Measurements from ENCODE around the gene DRG2.

Gene DRG2

DNA sequence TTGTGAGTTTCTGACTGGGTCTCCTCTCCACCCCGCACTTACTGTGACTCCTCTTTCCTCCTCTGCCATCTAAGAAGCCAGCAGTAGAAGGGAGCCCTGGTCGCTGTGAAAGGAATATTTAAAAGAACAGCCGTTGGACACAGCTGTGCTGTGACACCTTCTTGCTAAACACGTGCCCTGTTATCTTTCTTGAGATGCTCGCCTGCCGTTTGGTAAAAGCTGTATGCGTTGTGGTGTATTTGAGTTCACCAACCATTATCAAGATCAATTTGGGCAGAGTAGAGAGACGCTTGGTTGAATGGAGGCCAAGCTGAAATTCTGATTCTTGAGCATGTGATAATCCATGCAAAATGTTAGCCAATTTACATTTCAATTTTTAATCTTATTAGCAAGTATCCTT is 44.8 kb upstream of the DRG2 start:
- Histone ChIP-seq H3K4me3 (ENCODE audit: low read length, poor library complexity, severe bottlenecking) (peak overlapping the region; percentile 97), H4K20me1 (ENCODE audit: insufficient read depth, low read length, poor library complexity, severe bottlenecking) (peaks cover 28% of the 10 kb centered on the region), H3K4me1 (ENCODE audit: insufficient read depth, low read length, poor library complexity, severe bottlenecking) (peaks cover 38% of the 10 kb centered on the region), H3K9me2 (replicated peaks; ENCODE audit: low read depth, low read length) (no peaks in the 10 kb centered on the region), H3F3A (ENCODE audit: low read depth) (no peaks in the 10 kb centered on the region), H3K4me2 (ENCODE audit: low read depth, low read length, poor library complexity, severe bottlenecking) (peak overlapping the region; percentile 99), H3K79me2 (ENCODE audit: insufficient read depth, low read length) (peaks cover 42% of the 10 kb centered on the region), H3K27me3 (ENCODE audit: insufficient read depth, low read length, poor library complexity, severe bottlenecking) (no peaks in the 10 kb centered on the region), H3K36me3 (ENCODE audit: insufficient read depth, low read length) (no peaks in the 10 kb centered on the region; the same call in 1 of the 2 replicates), H3K9me3 (ENCODE audit: insufficient read depth, low read depth, low read length) (no peaks in the 10 kb centered on the region), H3K9ac (ENCODE audit: low read depth, low read length, poor library complexity, severe bottlenecking) (peak overlapping the region; percentile 1), H2AFZ (ENCODE audit: low read length) (no peak overlapping the region)
- TF ChIP-seq EZH2phosphoT487 (IDR thresholded peaks at IDR 0.05; ENCODE audit: borderline replicate concordance) (no peak), CTCF (conservative IDR thresholded peaks at IDR 0.05; ENCODE audit: low read length) (no peak)

GRCh38 chr17:18043491-18043890 is 44.3 kb upstream of the DRG2 start:
- no peaks in the 10 kb centered on the region for H3K9me2 ChIP-seq (replicated peaks; ENCODE audit: low read depth, low read length)
- H3K4me1 ChIP-seq (ENCODE audit: insufficient read depth, low read length, poor library complexity, severe bottlenecking) = peaks cover 34% of the 10 kb centered on the region
- TF ChIP-seq EZH2phosphoT487 (IDR thresholded peaks at IDR 0.05; ENCODE audit: borderline replicate concordance) (no peak), CTCF (conservative IDR thresholded peaks at IDR 0.05; ENCODE audit: low read length) (peak; percentile 53)
- H3K4me2 ChIP-seq (ENCODE audit: low read depth, low read length, poor library complexity, severe bottlenecking) = peak overlapping the region; percentile 99
- H2AFZ ChIP-seq (ENCODE audit: low read length) = no peak overlapping the region
- peaks cover 37% of the 10 kb centered on the region for H3K79me2 ChIP-seq (ENCODE audit: insufficient read depth, low read length)
- H3K36me3 ChIP-seq (ENCODE audit: insufficient read depth, low read length) = no peaks in the 10 kb centered on the region; the same call in 1 of the 2 replicates
- peak overlapping the region; percentile 1 for H3K9ac ChIP-seq (ENCODE audit: low read depth, low read length, poor library complexity, severe bottlenecking)
- no peaks in the 10 kb centered on the region for H3K27me3 ChIP-seq (ENCODE audit: insufficient read depth, low read length, poor library complexity, severe bottlenecking)
- no peak overlapping the region for H3K4me3 ChIP-seq (ENCODE audit: low read length, poor library complexity, severe bottlenecking)
- no peaks in the 10 kb centered on the region for H3F3A ChIP-seq (ENCODE audit: low read depth)
- H3K9me3 ChIP-seq (ENCODE audit: insufficient read depth, low read depth, low read length) = no peaks in the 10 kb centered on the region
- peaks cover 28% of the 10 kb centered on the region for H4K20me1 ChIP-seq (ENCODE audit: insufficient read depth, low read length, poor library complexity, severe bottlenecking)

- no peak overlapping the region for H3K4me2 ChIP-seq (ENCODE audit: low read depth, low read length, poor library complexity, severe bottlenecking)
- peaks cover 28% of the 10 kb centered on the region for H4K20me1 ChIP-seq (ENCODE audit: insufficient read depth, low read length, poor library complexity, severe bottlenecking)
- no peaks in the 10 kb centered on the region for H3K9me2 ChIP-seq (replicated peaks; ENCODE audit: low read depth, low read length)
- no peaks in the 10 kb centered on the region for H3F3A ChIP-seq (ENCODE audit: low read depth)
- H3K79me2 ChIP-seq (ENCODE audit: insufficient read depth, low read length) = peaks cover 33% of the 10 kb centered on the region
- H3K4me3 ChIP-seq (ENCODE audit: low read length, poor library complexity, severe bottlenecking) = no peak overlapping the region
- H3K36me3 ChIP-seq (ENCODE audit: insufficient read depth, low read length) = no peaks in the 10 kb centered on the region; the same call in 1 of the 2 replicates
- no peaks in the 10 kb centered on the region for H3K27me3 ChIP-seq (ENCODE audit: insufficient read depth, low read length, poor library complexity, severe bottlenecking)
- no peaks in the 10 kb centered on the region for H3K9me3 ChIP-seq (ENCODE audit: insufficient read depth, low read depth, low read length)
- H2AFZ ChIP-seq (ENCODE audit: low read length) = no peak overlapping the region
- no peak overlapping the region for H3K9ac ChIP-seq (ENCODE audit: low read depth, low read length, poor library complexity, severe bottlenecking)
- H3K4me1 ChIP-seq (ENCODE audit: insufficient read depth, low read length, poor library complexity, severe bottlenecking) = peaks cover 34% of the 10 kb centered on the region
- TF ChIP-seq CTCF (conservative IDR thresholded peaks at IDR 0.05; ENCODE audit: low read length) (no peak), EZH2phosphoT487 (IDR thresholded peaks at IDR 0.05; ENCODE audit: borderline replicate concordance) (no peak)
Observed at GRCh38 chr17:18044609-18045008, 43.1 kb upstream of the DRG2 start.
